Activated CD8-positive, alpha-beta T cell treated with anti-CD3 and anti-CD28 coated beads for 36 hours (primary cell): ENCODE data around the gene TRPV5. TPM values are rescaled to one million over a fixed set of nuclear protein-coding genes. Genes with fewer than 3 reads are reported as not detected.

Experiments
- ATAC-seq: fragments of 200-7000 bp; cut with Tn5 transposase; one replicate; pipeline ENCODE4 v1.10.0; 2021; ENCODE audit warnings: mild to moderate bottlenecking, moderate library complexity
- CTCF ChIA-PET: fragments of 350-600 bp; sonication (Branson Sonifier 250); formaldehyde crosslinking; loops from one replicate; lab custom pipeline; 2021; ENCODE audit warnings: antibody characterized with exemption; lab: Charles Lee
- POLR2A ChIA-PET: fragments of 350-600 bp; sonication (Branson Sonifier 250); formaldehyde crosslinking; loops from one replicate; lab custom pipeline; 2021; ENCODE audit warnings: antibody characterized with exemption; lab: Charles Lee
- DNase-seq: peaks from one replicate; pipeline ENCODE4 v3.0.0-alpha.2; 2020
- H3K27ac Mint-ChIP-seq: one replicate; pipeline ENCODE4 v1.8.0; 2021; ENCODE audit warnings: mild to moderate bottlenecking, mixed read lengths
- H3K27me3 Mint-ChIP-seq: one replicate; pipeline ENCODE4 v1.8.0; 2021; ENCODE audit warnings: mixed read lengths
- H3K36me3 Mint-ChIP-seq: one replicate; pipeline ENCODE4 v1.8.0; 2021; ENCODE audit warnings: low read depth, mixed read lengths
- H3K4me1 Mint-ChIP-seq: one replicate; pipeline ENCODE4 v1.8.0; 2021; ENCODE audit warnings: low read depth, mixed read lengths
- H3K4me3 Mint-ChIP-seq: one replicate; pipeline ENCODE4 v1.8.0; 2021; ENCODE audit warnings: mild to moderate bottlenecking, moderate library complexity, mixed read lengths
- H3K9me3 Mint-ChIP-seq: one replicate; pipeline ENCODE4 v1.8.0; 2021; ENCODE audit warnings: mixed read lengths
- CTCF ChIP-seq: fragments of 200-600 bp; IDR thresholded peaks from one replicate; pipeline ENCODE4 v1.8.0; 2022; ENCODE audit warnings: antibody characterized with exemption, mild to moderate bottlenecking
- intact Hi-C: fragments of 100-400 bp; cut with micrococcal nuclease; formaldehyde crosslinking; loops from one replicate; pipeline ENCODE4 v1.10.0; 2022
- total RNA-seq, 2 experiments: library from RNA; stranded (reverse); gene quantifications; one replicate each; pipeline ENCODE4 v1.2.3, GENCODE V29; 2021

Gene TRPV5
- total RNA-seq, 2 experiments from 2014 or later, result not detected

DNA sequence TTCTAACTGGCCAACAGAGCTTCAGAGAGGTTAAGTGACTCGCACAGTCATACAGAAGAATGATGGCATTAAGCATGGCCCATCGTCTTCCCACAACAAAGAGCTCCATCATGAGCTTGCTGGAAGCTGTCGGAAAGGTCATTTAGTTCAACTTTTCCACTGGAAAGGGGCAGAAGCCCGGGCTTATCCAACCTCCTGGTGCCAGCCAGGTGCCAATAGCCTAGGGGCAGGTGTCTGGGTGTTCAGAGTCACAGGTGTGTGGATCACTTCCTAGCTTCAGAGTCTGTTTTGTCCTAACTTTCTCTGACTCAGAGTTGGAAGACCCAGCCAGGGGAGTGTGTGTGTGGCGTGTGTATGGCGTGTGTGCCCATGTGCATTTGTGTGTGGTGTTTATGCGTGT, 46.7 kb downstream of the TRPV5 start:
- intact Hi-C loops, result no loop called here
- H3K27ac Mint-ChIP-seq, result no peak overlapping the region
- no peak for TF ChIP-seq CTCF
- H3K4me3 Mint-ChIP-seq, result no peak overlapping the region
- no peaks in the 10 kb centered on the region for H3K36me3 Mint-ChIP-seq
- ChIA-PET CTCF (interaction anchor here (1.1 kb wide), 1 partner anchor 328 kb away, joined by 4 read pairs; no protein-coding TSS in a partner anchor), POLR2A (no interaction called here)
- H3K4me1 Mint-ChIP-seq, result no peaks in the 10 kb centered on the region
- no peaks in the 10 kb centered on the region for H3K9me3 Mint-ChIP-seq
- DNase-seq (no peak), ATAC-seq (no peak)
- no peaks in the 10 kb centered on the region for H3K27me3 Mint-ChIP-seq

- DNase-seq (no peak), ATAC-seq (no peak)
- Mint-ChIP-seq H3K36me3 (no peaks in the 10 kb centered on the region), H3K4me1 (no peaks in the 10 kb centered on the region), H3K9me3 (no peaks in the 10 kb centered on the region), H3K4me3 (no peak within 1 kb of the TSS), H3K27me3 (no peaks in the 10 kb centered on the region), H3K27ac (no peak within 1 kb of the TSS)
- CTCF ChIA-PET, result no interaction called here
- POLR2A ChIA-PET, result no interaction called here
- intact Hi-C loops, result no loop called here
- TF ChIP-seq CTCF, result no peak
Observed at GRCh38 chr7:142885311-142886230, 48.0 kb downstream of the TRPV5 start, which contains the start of gene TRPV6. TSS of gene TRPV6 (minus strand) at chr7:142885745.

DNA sequence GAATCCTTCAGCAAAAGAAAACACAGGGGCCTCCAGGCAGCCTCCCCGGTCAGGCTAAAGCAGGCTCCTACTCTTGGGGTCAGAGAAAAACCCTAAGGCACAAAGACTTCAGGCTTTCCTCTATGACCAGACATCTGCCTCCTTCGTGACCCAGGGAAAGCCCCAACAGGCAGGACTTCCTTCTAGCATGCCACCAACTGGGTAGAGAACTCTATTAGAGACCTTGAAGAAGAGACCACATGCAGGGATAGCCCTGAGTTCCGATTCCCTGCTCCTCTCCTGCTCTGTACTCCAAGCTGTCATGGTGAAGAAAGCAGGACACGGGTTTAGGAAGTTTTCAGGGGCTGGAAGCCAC, 49.3 kb downstream of the TRPV5 start:
- intact Hi-C loops, result no loop called here
- DNase-seq, result no peak

GRCh38 chr7:142883571-142884285, 49.8 kb downstream of the TRPV5 start:
- ATAC-seq, result no peak
- intact Hi-C loops, result no loop called here
- CTCF ChIA-PET, result interaction anchor here (5.3 kb wide), 1 partner anchor 119 kb away, joined by 55 read pairs; no protein-coding TSS in a partner anchor
- H3K4me1 Mint-ChIP-seq, result no peaks in the 10 kb centered on the region
- no peaks in the 10 kb centered on the region for H3K9me3 Mint-ChIP-seq
- H3K36me3 Mint-ChIP-seq, result no peaks in the 10 kb centered on the region
- POLR2A ChIA-PET, result no interaction called here
- no peak overlapping the region for H3K27ac Mint-ChIP-seq
- no peak for DNase-seq
- no peak for TF ChIP-seq CTCF
- H3K27me3 Mint-ChIP-seq, result no peaks in the 10 kb centered on the region
- H3K4me3 Mint-ChIP-seq, result no peak overlapping the region

More for the DNA sequence above, 49.3 kb downstream of the TRPV5 start:
- POLR2A ChIA-PET, result no interaction called here
- Mint-ChIP-seq H3K36me3 (no peaks in the 10 kb centered on the region), H3K4me1 (no peaks in the 10 kb centered on the region), H3K27me3 (no peaks in the 10 kb centered on the region), H3K27ac (no peak overlapping the region), H3K9me3 (no peaks in the 10 kb centered on the region), H3K4me3 (no peak overlapping the region)
- CTCF ChIA-PET, result no interaction called here
- no peak for ATAC-seq
- TF ChIP-seq CTCF, result no peak
